ENCODE measurements around the gene IL13RA2. TPM values are rescaled to one million over a fixed set of nuclear protein-coding genes. Genes with fewer than 3 reads are reported as not detected.
A peak's percentile ranks its signal among the peaks of the same experiment; 100 is the strongest.

IL13RA2 gene
- total RNA-seq, 1 experiment from 2014 or later: not detected

GRCh38 chrX:115023139-115023538 lies 5.7 kb upstream of the IL13RA2 start:
- TF ChIP-seq CTCF (IDR thresholded peaks at IDR 0.05; ENCODE audit: unreplicated experiment): no peak
- no peaks in the 10 kb centered on the region for H3K36me3 Mint-ChIP-seq (ENCODE audit: insufficient read depth, unreplicated experiment)
- no peaks in the 10 kb centered on the region for H3K9me3 Mint-ChIP-seq (ENCODE audit: low read depth, unreplicated experiment)
- peaks cover 43% of the 10 kb centered on the region for H3K4me1 Mint-ChIP-seq (ENCODE audit: low read depth, unreplicated experiment)
- peak; percentile 10 for DNase-seq
- no peaks in the 10 kb centered on the region for H3K27me3 Mint-ChIP-seq (ENCODE audit: unreplicated experiment)
- no TSS peak for BruUV-seq (replicated peaks)
- intact Hi-C loops (cut with micrococcal nuclease; ENCODE audit: unreplicated experiment): loop anchor here (2.0 kb wide), 1 partner anchor 46 kb away; no protein-coding TSS in a partner anchor
- no peak overlapping the region for H3K4me3 Mint-ChIP-seq (ENCODE audit: low read depth, unreplicated experiment)
- peak overlapping the region; percentile 40 for H3K27ac Mint-ChIP-seq (ENCODE audit: unreplicated experiment)
- CTCF ChIA-PET: no interaction called here

GRCh38 chrX:115021121-115021520 lies 3.7 kb upstream of the IL13RA2 start:
- Mint-ChIP-seq H3K27ac (ENCODE audit: unreplicated experiment) (no peak overlapping the region), H3K27me3 (ENCODE audit: unreplicated experiment) (no peaks in the 10 kb centered on the region), H3K36me3 (ENCODE audit: insufficient read depth, unreplicated experiment) (no peaks in the 10 kb centered on the region), H3K9me3 (ENCODE audit: low read depth, unreplicated experiment) (no peaks in the 10 kb centered on the region), H3K4me1 (ENCODE audit: low read depth, unreplicated experiment) (peaks cover 44% of the 10 kb centered on the region), H3K4me3 (ENCODE audit: low read depth, unreplicated experiment) (no peak overlapping the region)
- CTCF ChIA-PET: no interaction called here
- intact Hi-C loops (cut with micrococcal nuclease; ENCODE audit: unreplicated experiment): no loop called here
- no peak for TF ChIP-seq CTCF (IDR thresholded peaks at IDR 0.05; ENCODE audit: unreplicated experiment)
- no peak for DNase-seq
- BruUV-seq (replicated peaks): no TSS peak

- H3K4me3 Mint-ChIP-seq (ENCODE audit: low read depth, unreplicated experiment): no peak overlapping the region
- H3K27me3 Mint-ChIP-seq (ENCODE audit: unreplicated experiment): no peaks in the 10 kb centered on the region
- peak overlapping the region; percentile 44 for H3K27ac Mint-ChIP-seq (ENCODE audit: unreplicated experiment)
- BruUV-seq (replicated peaks): no TSS peak
- intact Hi-C loops (cut with micrococcal nuclease; ENCODE audit: unreplicated experiment): no loop called here
- no peak for TF ChIP-seq CTCF (IDR thresholded peaks at IDR 0.05; ENCODE audit: unreplicated experiment)
- peaks cover 44% of the 10 kb centered on the region for H3K4me1 Mint-ChIP-seq (ENCODE audit: low read depth, unreplicated experiment)
- no peaks in the 10 kb centered on the region for H3K36me3 Mint-ChIP-seq (ENCODE audit: insufficient read depth, unreplicated experiment)
- DNase-seq: no peak
- no peaks in the 10 kb centered on the region for H3K9me3 Mint-ChIP-seq (ENCODE audit: low read depth, unreplicated experiment)
- CTCF ChIA-PET: no interaction called here
These were observed 1.5 kb upstream of the IL13RA2 start for GRCh38 chrX:115018944-115019343.

- Mint-ChIP-seq H3K36me3 (ENCODE audit: insufficient read depth, unreplicated experiment) (no peaks in the 10 kb centered on the region), H3K9me3 (ENCODE audit: low read depth, unreplicated experiment) (no peaks in the 10 kb centered on the region), H3K4me3 (ENCODE audit: low read depth, unreplicated experiment) (no peak overlapping the region), H3K27me3 (ENCODE audit: unreplicated experiment) (no peaks in the 10 kb centered on the region), H3K27ac (ENCODE audit: unreplicated experiment) (no peak overlapping the region), H3K4me1 (ENCODE audit: low read depth, unreplicated experiment) (peaks cover 43% of the 10 kb centered on the region)
- peak; percentile 5 for TF ChIP-seq CTCF (IDR thresholded peaks at IDR 0.05; ENCODE audit: unreplicated experiment)
- no TSS peak for BruUV-seq (replicated peaks)
- peak; percentile 11 for DNase-seq
- intact Hi-C loops (cut with micrococcal nuclease; ENCODE audit: unreplicated experiment): no loop called here
- CTCF ChIA-PET: interaction anchor here (1.0 kb wide), 1 partner anchor 13 kb away, joined by 3 read pairs; no protein-coding TSS in a partner anchor
These were observed 728 bp upstream of the IL13RA2 start for GRCh38 chrX:115018040-115018647.

Measured in Calu3 (cell line).